HepG2 (cell line): Measurements from ENCODE around the gene CEP97. TPM values are rescaled to one million over a fixed set of nuclear protein-coding genes. Genes with fewer than 3 reads are reported as not detected.
A peak's percentile ranks its signal among the peaks of the same experiment; 100 is the strongest.

ENCODE experiments used
- BCL6 ChIP-seq: IDR thresholded peaks from 2 replicates; pipeline ENCODE4 v1.6.1; 2016; ENCODE audit warnings: missing genetic modification reagents, missing compliant biosample characterization
- CC2D1A ChIP-seq: sonication (generic); formaldehyde crosslinking; IDR thresholded peaks from 2 replicates; pipeline ENCODE4 v1.8.1; 2023; ENCODE audit warnings: mild to moderate bottlenecking, missing genetic modification reagents
- HMG20A ChIP-seq: IDR thresholded peaks from 2 replicates; pipeline ENCODE4 v1.6.1; 2016; ENCODE audit warnings: borderline replicate concordance
- HOXA3 ChIP-seq: sonication (generic); formaldehyde crosslinking; IDR thresholded peaks from 2 replicates; pipeline ENCODE4 v1.5.0; 2020; ENCODE audit warnings: missing genetic modification reagents
- HOXA5 ChIP-seq: sonication (generic); formaldehyde crosslinking; IDR thresholded peaks from 2 replicates; pipeline ENCODE4 v1.4.0; 2020; ENCODE audit warnings: missing genetic modification reagents
- PAX8 ChIP-seq: sonication (generic); formaldehyde crosslinking; IDR thresholded peaks from 2 replicates; pipeline ENCODE4 v1.8.0; 2022; ENCODE audit warnings: mild to moderate bottlenecking, missing genetic modification reagents, borderline replicate concordance
- PTBP1 ChIP-seq: fragments of 200-400 bp; formaldehyde crosslinking; IDR thresholded peaks from 2 replicates; pipeline ENCODE4 v1.6.1; 2018; ENCODE audit warnings: low read length, low read depth; ENCODE audit not compliant: poor library complexity, severe bottlenecking
- RELA ChIP-seq: sonication (generic); formaldehyde crosslinking; IDR thresholded peaks from 2 replicates; pipeline ENCODE4 v1.4.0; 2020; ENCODE audit warnings: missing genetic modification reagents
- SNAI1 ChIP-seq: sonication (generic); formaldehyde crosslinking; IDR thresholded peaks from 2 replicates; pipeline ENCODE4 v1.5.0; 2020; ENCODE audit warnings: mild to moderate bottlenecking, missing genetic modification reagents, borderline replicate concordance
- TGIF2 ChIP-seq: IDR thresholded peaks from 2 replicates; pipeline ENCODE4 v1.6.1; 2016; ENCODE audit warnings: control low read depth, missing compliant biosample characterization
- U2AF1 ChIP-seq: fragments of 200-400 bp; formaldehyde crosslinking; optimal IDR thresholded peaks from 2 replicates; pipeline ENCODE3; 2017; ENCODE audit warnings: mild to moderate bottlenecking, low read depth, low read length
- ZBTB10 ChIP-seq: sonication (generic); formaldehyde crosslinking; IDR thresholded peaks from 2 replicates; pipeline ENCODE4 v1.4.0; 2020; ENCODE audit warnings: missing genetic modification reagents, borderline replicate concordance
- ZBTB21 ChIP-seq: sonication (generic); formaldehyde crosslinking; IDR thresholded peaks from 2 replicates; pipeline ENCODE4 v1.4.0; 2020; ENCODE audit warnings: missing genetic modification reagents
- ZNF235 ChIP-seq: sonication (generic); formaldehyde crosslinking; IDR thresholded peaks from 2 replicates; pipeline ENCODE4 v1.8.1; 2023; ENCODE audit warnings: mild to moderate bottlenecking, missing genetic modification reagents, borderline replicate concordance
- ZNF253 ChIP-seq: sonication (generic); formaldehyde crosslinking; IDR thresholded peaks from 2 replicates; pipeline ENCODE4 v1.8.0; 2022; ENCODE audit warnings: mild to moderate bottlenecking, missing genetic modification reagents, borderline replicate concordance
- ZNF33A ChIP-seq: sonication (generic); formaldehyde crosslinking; IDR thresholded peaks from 2 replicates; pipeline ENCODE4 v1.5.1; 2020; ENCODE audit warnings: missing genetic modification reagents, mild to moderate bottlenecking, moderate library complexity, borderline replicate concordance
- ZNF776 ChIP-seq: sonication (generic); formaldehyde crosslinking; IDR thresholded peaks from 2 replicates; pipeline ENCODE4 v1.4.0; 2020; ENCODE audit warnings: mild to moderate bottlenecking, missing genetic modification reagents
- ZNF782 ChIP-seq: sonication (generic); formaldehyde crosslinking; IDR thresholded peaks from 2 replicates; pipeline ENCODE4 v1.4.0; 2020; ENCODE audit warnings: missing genetic modification reagents, mild to moderate bottlenecking, borderline replicate concordance
- ZNF800 ChIP-seq: sonication (generic); formaldehyde crosslinking; IDR thresholded peaks from 2 replicates; pipeline ENCODE4 v1.4.0; 2020; ENCODE audit warnings: missing genetic modification reagents
- ZNF83 ChIP-seq: sonication (generic); formaldehyde crosslinking; IDR thresholded peaks from 2 replicates; pipeline ENCODE4 v1.4.0; 2020; ENCODE audit warnings: missing genetic modification reagents, mild to moderate bottlenecking, borderline replicate concordance
- ZXDC ChIP-seq: sonication (generic); formaldehyde crosslinking; IDR thresholded peaks from 2 replicates; pipeline ENCODE4 v1.5.0; 2020; ENCODE audit warnings: mild to moderate bottlenecking, missing genetic modification reagents
- polyA plus RNA-seq, 8 experiments: library from polyadenylated mRNA; depleted of rRNA in 3 of 8; stranded (reverse) in 7 of 8; unstranded in 1 of 8; fragments of >200 nt; fragmentation: Illumina TruSeq in 4 of 8; extraction: Trizol in 4 of 8; gene quantifications; 2 replicates each; pipeline versions ENCODE4 v1.2.1 to v1.2.3, GENCODE V29; 2011 to 2016; ENCODE audit warnings: low read depth in 4 of 8, missing spikeins in 1 of 8, mixed read lengths in 1 of 8; ENCODE audit not compliant: insufficient read depth in 1 of 8
- total RNA-seq, 5 experiments: library from RNA; depleted of rRNA; stranded (reverse); fragments of >200 nt; fragmentation: Illumina TruSeq; extraction: Trizol; gene quantifications; 2 replicates each; pipeline ENCODE4 v1.2.3, GENCODE V29; 2016; ENCODE audit warnings: low read depth in 1 of 5

Gene CEP97
- total and polyA plus RNA-seq, 2 of the 13 experiments (the other 11 are each of a cell fraction or from before 2014, with no cell fraction given): 0.99 to 6.5 TPM

GRCh38 chr3:101724329-101725193 is at the start of gene CEP97 (continued):
- no peak for TF ChIP-seq ZBTB10
- no peak for TF ChIP-seq ZNF776 (CRISPR knock-in tag)
- TF ChIP-seq PTBP1: no peak
- no peak for TF ChIP-seq RELA
- TF ChIP-seq ZNF800: no peak
- no peak for TF ChIP-seq ZNF33A (CRISPR knock-in tag)
- no peak for TF ChIP-seq SNAI1 (CRISPR knock-in tag)
- no peak for TF ChIP-seq ZNF782 (CRISPR knock-in tag)
- no peak for TF ChIP-seq TGIF2 (CRISPR knock-in tag)
- TF ChIP-seq CC2D1A (CRISPR knock-in tag): no peak
- TF ChIP-seq ZBTB21 (CRISPR knock-in tag): peak; percentile 55; the same call in 1 of the 2 replicates
- peak; percentile 64 for TF ChIP-seq HOXA3
- peak; percentile 19; the same call in 1 of the 2 replicates for TF ChIP-seq BCL6
- TF ChIP-seq ZNF83 (CRISPR knock-in tag): no peak
- no peak for TF ChIP-seq PAX8 (CRISPR knock-in tag)
- no peak for TF ChIP-seq ZNF253 (CRISPR knock-in tag)
- TF ChIP-seq HOXA5 (CRISPR knock-in tag): no peak
- TF ChIP-seq HMG20A: no peak
- no peak for TF ChIP-seq ZNF235 (CRISPR knock-in tag)
- no peak for TF ChIP-seq ZXDC (CRISPR knock-in tag)
- no peak for TF ChIP-seq U2AF1
